ENCODE results near the gene RTRAF. TPM values are rescaled to one million over a fixed set of nuclear protein-coding genes. Genes with fewer than 3 reads are reported as not detected.
A peak's percentile ranks its signal among the peaks of the same experiment; 100 is the strongest.

RTRAF gene
- polyA plus RNA-seq, 4 donors = 98.1 to 189 (median 127) TPM

DNA sequence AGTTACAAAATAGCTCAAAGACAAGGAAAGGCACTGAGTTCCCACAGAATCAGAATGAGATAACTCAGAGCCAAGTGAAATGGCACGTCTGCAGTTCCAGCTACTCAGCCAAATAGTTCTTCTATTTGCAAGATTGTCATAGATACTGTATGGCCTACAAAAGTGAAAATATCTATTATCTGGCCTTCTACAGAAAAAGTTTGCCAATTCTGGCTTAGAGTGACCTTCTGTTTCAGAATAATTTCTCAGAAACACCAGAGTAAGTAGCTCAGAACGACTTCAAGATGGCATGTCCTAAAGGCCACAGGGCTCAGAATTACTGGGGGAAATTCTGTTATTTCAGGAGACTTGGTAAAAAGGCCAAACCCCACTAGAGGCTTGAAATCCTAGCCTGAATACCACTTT, 10.7 kb upstream of the RTRAF start:
- Histone ChIP-seq H3K27me3 (ENCODE audit: control insufficient read depth in 3 of 3, insufficient read depth in 3 of 3, low read length in 3 of 3) (no peaks in the 10 kb centered on the region), H3K9me3 (ENCODE audit: control insufficient read depth in 2 of 2, insufficient read depth in 1 of 2, low read depth in 1 of 2, low read length in 1 of 2) (no peaks in the 10 kb centered on the region), H3K4me1 (ENCODE audit: control insufficient read depth in 3 of 3, insufficient read depth in 2 of 3, low read depth in 1 of 3, low read length in 2 of 3) (no peaks in the 10 kb centered on the region), H3K36me3 (ENCODE audit: control insufficient read depth in 3 of 3, insufficient read depth in 2 of 3, low read depth in 1 of 3, low read length in 3 of 3) (no peaks in the 10 kb centered on the region), H3K4me3 (ENCODE audit: low read depth in 1 of 3, low read length in 3 of 3) (no peak overlapping the region), H3K27ac (ENCODE audit: low read depth in 1 of 3, low read length in 2 of 3) (no peak overlapping the region)
- 34 to 45% (median 42%) methylated on average over 2 of the region's 2 CpGs for WGBS, 3 donors
- DNase-seq = no peak
- FAIRE-seq = no peak

GRCh38 chr14:51979088-51979709, 10.1 kb upstream of the RTRAF start:
- no peak overlapping the region for H3K27ac ChIP-seq (ENCODE audit: low read depth in 1 of 3, low read length in 2 of 3)
- H3K4me3 ChIP-seq (ENCODE audit: low read depth in 1 of 3, low read length in 3 of 3) = no peak overlapping the region
- H3K4me1 ChIP-seq (ENCODE audit: control insufficient read depth in 3 of 3, insufficient read depth in 2 of 3, low read depth in 1 of 3, low read length in 2 of 3) = no peaks in the 10 kb centered on the region
- 23 to 25% (median 24%) methylated on average over 17 of the region's 17 CpGs for WGBS, 3 donors
- DNase-seq (peak; percentile 81 to 89), FAIRE-seq (no peak)
- no peaks in the 10 kb centered on the region for H3K27me3 ChIP-seq (ENCODE audit: control insufficient read depth in 3 of 3, insufficient read depth in 3 of 3, low read length in 3 of 3)
- H3K9me3 ChIP-seq (ENCODE audit: control insufficient read depth in 2 of 2, insufficient read depth in 1 of 2, low read depth in 1 of 2, low read length in 1 of 2) = no peaks in the 10 kb centered on the region
- H3K36me3 ChIP-seq (ENCODE audit: control insufficient read depth in 3 of 3, insufficient read depth in 2 of 3, low read depth in 1 of 3, low read length in 3 of 3) = no peaks in the 10 kb centered on the region

- no peaks in the 10 kb centered on the region for H3K4me1 ChIP-seq (ENCODE audit: control insufficient read depth in 3 of 3, insufficient read depth in 2 of 3, low read depth in 1 of 3, low read length in 2 of 3)
- H3K36me3 ChIP-seq (ENCODE audit: control insufficient read depth in 3 of 3, insufficient read depth in 2 of 3, low read depth in 1 of 3, low read length in 3 of 3) = no peaks in the 10 kb centered on the region
- no peak overlapping the region for H3K27ac ChIP-seq (ENCODE audit: low read depth in 1 of 3, low read length in 2 of 3)
- H3K27me3 ChIP-seq (ENCODE audit: control insufficient read depth in 3 of 3, insufficient read depth in 3 of 3, low read length in 3 of 3) = no peaks in the 10 kb centered on the region
- no peaks in the 10 kb centered on the region for H3K9me3 ChIP-seq (ENCODE audit: control insufficient read depth in 2 of 2, insufficient read depth in 1 of 2, low read depth in 1 of 2, low read length in 1 of 2)
- no peak for FAIRE-seq
- DNase-seq = no peak
- no peak overlapping the region for H3K4me3 ChIP-seq (ENCODE audit: low read depth in 1 of 3, low read length in 3 of 3)
- 82 to 86% (median 84%) methylated on average over 4 of the region's 4 CpGs for WGBS, 3 donors
Observed at GRCh38 chr14:51981218-51981854, 8.0 kb upstream of the RTRAF start.

DNA sequence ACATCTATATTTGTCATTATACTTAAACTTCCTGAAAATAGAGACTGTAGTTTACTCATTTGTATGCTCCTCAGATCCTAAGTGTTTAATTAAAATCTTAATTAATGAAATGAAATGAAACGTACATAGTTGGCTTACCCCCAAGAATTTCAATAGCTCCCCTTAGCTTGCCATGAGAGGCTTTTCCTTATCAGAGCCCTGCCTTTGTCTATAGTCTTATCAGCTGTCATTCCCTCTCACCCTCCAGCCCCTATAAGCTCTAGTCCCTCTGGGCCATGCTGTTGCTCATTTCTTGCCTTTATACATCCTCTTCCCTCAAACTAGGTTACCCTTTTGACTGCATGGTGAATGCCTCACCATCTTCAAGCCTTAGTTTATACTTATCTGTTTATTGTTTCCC, 1.1 kb upstream of the RTRAF start:
- H3K4me3 ChIP-seq (ENCODE audit: low read depth in 1 of 3, low read length in 3 of 3) = peak overlapping the region in 1 of 3 donors; percentile 93
- no peak for FAIRE-seq
- H3K27ac ChIP-seq (ENCODE audit: low read depth in 1 of 3, low read length in 2 of 3) = no peak overlapping the region
- no peak for DNase-seq
- H3K4me1 ChIP-seq (ENCODE audit: control insufficient read depth in 3 of 3, insufficient read depth in 2 of 3, low read depth in 1 of 3, low read length in 2 of 3) = peaks cover 0 to 10% (median 8%) of the 10 kb centered on the region in 3 donors
- H3K36me3 ChIP-seq (ENCODE audit: control insufficient read depth in 3 of 3, insufficient read depth in 2 of 3, low read depth in 1 of 3, low read length in 3 of 3) = peaks cover 0 to 8% (median 3%) of the 10 kb centered on the region in 3 donors
- no peaks in the 10 kb centered on the region for H3K27me3 ChIP-seq (ENCODE audit: control insufficient read depth in 3 of 3, insufficient read depth in 3 of 3, low read length in 3 of 3)
- no peaks in the 10 kb centered on the region for H3K9me3 ChIP-seq (ENCODE audit: control insufficient read depth in 2 of 2, insufficient read depth in 1 of 2, low read depth in 1 of 2, low read length in 1 of 2)
- 50 to 69% (median 58%) methylated on average over 1 of the region's 1 CpG for WGBS, 3 donors

DNA sequence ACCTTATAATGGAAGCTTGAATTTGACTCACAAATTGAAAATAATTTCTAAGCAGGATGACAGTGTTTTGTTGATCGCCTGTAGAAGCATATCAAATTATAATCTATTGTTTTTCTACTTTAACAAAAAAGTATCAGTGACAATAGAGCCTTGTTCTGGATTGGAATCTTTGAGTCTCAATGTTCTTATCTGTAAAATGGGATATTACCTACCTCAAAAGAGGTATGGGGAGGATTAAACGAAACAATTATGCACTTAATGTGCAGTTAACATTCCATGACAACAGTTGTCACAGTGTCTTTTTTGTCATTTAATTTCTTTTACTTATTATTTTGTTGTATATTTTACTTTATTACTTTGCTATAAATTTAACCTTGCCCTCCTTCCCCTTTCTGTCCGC, 1.1 kb downstream of the RTRAF start:
- WGBS, 3 donors = 46 to 69% (median 52%) methylated on average over 3 of the region's 3 CpGs
- FAIRE-seq (no peak), DNase-seq (no peak)
- Histone ChIP-seq H3K27me3 (ENCODE audit: control insufficient read depth in 3 of 3, insufficient read depth in 3 of 3, low read length in 3 of 3) (no peaks in the 10 kb centered on the region), H3K36me3 (ENCODE audit: control insufficient read depth in 3 of 3, insufficient read depth in 2 of 3, low read depth in 1 of 3, low read length in 3 of 3) (peaks cover 3 to 8% (median 5%) of the 10 kb centered on the region in 3 donors), H3K9me3 (ENCODE audit: control insufficient read depth in 2 of 2, insufficient read depth in 1 of 2, low read depth in 1 of 2, low read length in 1 of 2) (no peaks in the 10 kb centered on the region), H3K4me1 (ENCODE audit: control insufficient read depth in 3 of 3, insufficient read depth in 2 of 3, low read depth in 1 of 3, low read length in 2 of 3) (peaks cover 0 to 10% (median 8%) of the 10 kb centered on the region in 3 donors), H3K27ac (ENCODE audit: low read depth in 1 of 3, low read length in 2 of 3) (no peak overlapping the region), H3K4me3 (ENCODE audit: low read depth in 1 of 3, low read length in 3 of 3) (peak overlapping the region in 2 of 3 donors; percentile 80 to 93)

DNA sequence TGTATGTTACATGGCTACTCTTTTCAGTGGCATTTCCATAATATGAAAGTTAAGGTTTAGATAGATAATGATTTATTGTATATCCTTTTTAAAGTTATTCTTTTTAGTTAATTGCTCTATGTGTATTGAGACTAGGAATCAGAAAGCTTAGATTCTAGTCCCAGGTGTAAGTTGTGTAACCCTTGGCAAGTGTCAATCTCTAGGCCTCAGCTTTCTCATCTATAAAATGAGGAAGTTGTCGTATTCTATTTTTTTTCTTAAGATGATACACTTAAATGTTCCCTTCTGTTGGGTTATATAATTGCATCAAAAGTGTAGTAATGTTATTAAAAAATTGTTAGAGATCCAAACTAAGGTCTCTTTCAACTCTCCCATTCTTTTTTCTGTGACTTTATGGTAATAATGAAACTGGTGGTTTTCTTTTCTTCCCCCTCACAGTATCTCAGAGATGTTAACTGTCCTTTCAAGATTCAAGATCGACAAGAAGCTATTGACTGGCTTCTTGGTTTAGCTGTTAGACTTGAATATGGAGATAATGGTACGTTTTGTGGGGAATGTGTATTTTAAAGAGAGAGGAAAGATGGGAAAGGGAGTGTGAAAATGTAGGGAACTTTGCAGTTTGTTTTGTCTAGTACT, 4.1 kb downstream of the RTRAF start:
- Histone ChIP-seq H3K36me3 (ENCODE audit: control insufficient read depth in 3 of 3, insufficient read depth in 2 of 3, low read depth in 1 of 3, low read length in 3 of 3) (peaks cover 3 to 8% (median 5%) of the 10 kb centered on the region in 3 donors), H3K4me1 (ENCODE audit: control insufficient read depth in 3 of 3, insufficient read depth in 2 of 3, low read depth in 1 of 3, low read length in 2 of 3) (peaks cover 0 to 7% (median 5%) of the 10 kb centered on the region in 3 donors)

DNA sequence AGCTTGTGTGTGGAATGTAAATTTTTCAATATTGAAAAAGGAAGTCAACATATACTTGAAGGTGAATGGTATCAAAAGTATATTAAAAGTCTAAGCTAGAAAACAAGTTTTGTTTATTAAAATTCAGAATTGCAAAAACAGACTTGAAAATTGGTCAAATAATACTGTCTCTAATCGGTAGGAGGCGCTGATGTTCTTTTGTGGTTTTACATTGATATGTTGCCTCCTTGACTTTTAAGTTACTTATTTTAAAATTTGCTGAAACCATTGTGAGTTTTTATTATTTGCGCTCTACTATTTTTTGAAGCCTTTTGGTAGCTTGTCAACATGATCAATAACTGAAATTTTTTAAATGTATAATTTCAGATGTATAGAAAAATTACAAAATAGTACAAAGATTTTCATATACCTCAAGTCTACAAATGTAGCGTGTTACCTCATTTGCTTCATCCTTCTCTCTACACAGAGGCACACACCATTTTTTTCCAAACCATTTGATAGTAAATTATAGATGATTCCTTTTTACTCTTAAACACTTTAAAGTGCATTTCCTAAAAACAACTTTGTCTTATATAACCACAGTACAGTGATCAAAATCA, 6.9 kb downstream of the RTRAF start:
- DNase-seq = peak; percentile 29 to 46
- H3K4me1 ChIP-seq (ENCODE audit: control insufficient read depth in 3 of 3, insufficient read depth in 2 of 3, low read depth in 1 of 3, low read length in 2 of 3) = peaks cover 0 to 2% (median 0%) of the 10 kb centered on the region in 3 donors
- FAIRE-seq = peak; percentile 44
- H3K4me3 ChIP-seq (ENCODE audit: low read depth in 1 of 3, low read length in 3 of 3) = no peak overlapping the region
- peaks cover 3 to 8% (median 8%) of the 10 kb centered on the region in 3 donors for H3K36me3 ChIP-seq (ENCODE audit: control insufficient read depth in 3 of 3, insufficient read depth in 2 of 3, low read depth in 1 of 3, low read length in 3 of 3)
- H3K27me3 ChIP-seq (ENCODE audit: control insufficient read depth in 3 of 3, insufficient read depth in 3 of 3, low read length in 3 of 3) = no peaks in the 10 kb centered on the region
- no peaks in the 10 kb centered on the region for H3K9me3 ChIP-seq (ENCODE audit: control insufficient read depth in 2 of 2, insufficient read depth in 1 of 2, low read depth in 1 of 2, low read length in 1 of 2)
- no peak overlapping the region for H3K27ac ChIP-seq (ENCODE audit: low read depth in 1 of 3, low read length in 2 of 3)
- WGBS, 3 donors = 51 to 63% (median 54%) methylated on average over 4 of the region's 4 CpGs

More for the DNA sequence above, 4.1 kb downstream of the RTRAF start:
- Histone ChIP-seq H3K27ac (ENCODE audit: low read depth in 1 of 3, low read length in 2 of 3) (no peak overlapping the region), H3K4me3 (ENCODE audit: low read depth in 1 of 3, low read length in 3 of 3) (no peak overlapping the region), H3K27me3 (ENCODE audit: control insufficient read depth in 3 of 3, insufficient read depth in 3 of 3, low read length in 3 of 3) (no peaks in the 10 kb centered on the region), H3K9me3 (ENCODE audit: control insufficient read depth in 2 of 2, insufficient read depth in 1 of 2, low read depth in 1 of 2, low read length in 1 of 2) (no peaks in the 10 kb centered on the region)
- 61 to 67% (median 62%) methylated on average over 3 of the region's 3 CpGs for WGBS, 3 donors
- no peak for DNase-seq
- no peak for FAIRE-seq

DNA sequence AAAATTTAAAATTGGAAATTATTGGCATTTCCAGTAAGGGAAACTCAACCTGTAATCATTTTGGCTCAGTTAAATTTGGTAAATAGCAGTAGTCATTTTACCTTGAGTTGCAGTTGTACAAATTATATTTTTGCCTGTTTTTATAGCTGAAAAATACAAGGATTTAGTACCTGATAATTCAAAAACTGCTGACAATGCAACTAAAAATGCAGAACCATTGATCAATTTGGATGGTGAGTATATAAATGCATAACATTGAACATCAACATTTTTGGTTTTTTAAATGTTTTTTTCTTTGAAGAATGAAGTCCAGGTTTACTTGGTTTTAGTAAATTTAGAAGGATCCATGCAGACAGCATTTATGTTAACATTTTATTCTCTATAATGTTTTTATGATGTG, 9.0 kb downstream of the RTRAF start:
- FAIRE-seq = peak; percentile 55
- H3K4me1 ChIP-seq (ENCODE audit: control insufficient read depth in 3 of 3, insufficient read depth in 2 of 3, low read depth in 1 of 3, low read length in 2 of 3) = no peaks in the 10 kb centered on the region
- H3K36me3 ChIP-seq (ENCODE audit: control insufficient read depth in 3 of 3, insufficient read depth in 2 of 3, low read depth in 1 of 3, low read length in 3 of 3) = peaks cover 6 to 9% (median 7%) of the 10 kb centered on the region in 3 donors

More for the DNA sequence above, 9.0 kb downstream of the RTRAF start:
- no peak for DNase-seq
- Histone ChIP-seq H3K27ac (ENCODE audit: low read depth in 1 of 3, low read length in 2 of 3) (no peak overlapping the region), H3K9me3 (ENCODE audit: control insufficient read depth in 2 of 2, insufficient read depth in 1 of 2, low read depth in 1 of 2, low read length in 1 of 2) (no peaks in the 10 kb centered on the region), H3K27me3 (ENCODE audit: control insufficient read depth in 3 of 3, insufficient read depth in 3 of 3, low read length in 3 of 3) (no peaks in the 10 kb centered on the region), H3K4me3 (ENCODE audit: low read depth in 1 of 3, low read length in 3 of 3) (no peak overlapping the region)

Measured in small intestine (tissue), 7 donors.